KMS-11 (cell line): ENCODE results near the gene FAM118A.

Experiments
- H2AFZ ChIP-seq: fragments of 200-600 bp; sonication (generic); 2 replicates; pipeline ENCODE4 v1.6.1; 2016; ENCODE audit warnings: antibody characterized with exemption, mixed run types, low read depth
- H3K27ac ChIP-seq: fragments of 200-600 bp; sonication (generic); 2 replicates; pipeline ENCODE4 v1.6.1; 2016; ENCODE audit warnings: mild to moderate bottlenecking, mixed run types
- H3K27me3 ChIP-seq: fragments of 200-600 bp; sonication (generic); 2 replicates; pipeline ENCODE4 v1.6.1; 2017; ENCODE audit warnings: mild to moderate bottlenecking, low read depth, mixed run types, moderate library complexity; ENCODE audit not compliant: insufficient read depth
- H3K36me3 ChIP-seq: fragments of 200-600 bp; sonication (generic); 2 replicates; pipeline ENCODE4 v1.6.1; 2017; ENCODE audit warnings: mild to moderate bottlenecking, mixed run types; ENCODE audit not compliant: insufficient read depth
- H3K4me1 ChIP-seq: fragments of 200-600 bp; sonication (generic); 2 replicates; pipeline ENCODE4 v1.6.1; 2016; ENCODE audit warnings: mild to moderate bottlenecking, low read depth, mixed run types; ENCODE audit not compliant: poor library complexity, severe bottlenecking
- H3K4me2 ChIP-seq: fragments of 200-600 bp; sonication (generic); 2 replicates; pipeline ENCODE4 v1.7.0; 2016; ENCODE audit warnings: mild to moderate bottlenecking, mixed run types
- H3K4me3 ChIP-seq: fragments of 200-600 bp; sonication (generic); IDR thresholded peaks from 2 replicates; pipeline ENCODE4 v1.6.1; 2017; ENCODE audit warnings: low read depth, low read length, mixed read lengths; ENCODE audit not compliant: insufficient read depth
- H3K79me2 ChIP-seq: fragments of 200-600 bp; sonication (generic); 2 replicates; pipeline ENCODE4 v1.6.1; 2016; ENCODE audit warnings: low read depth, mixed run types; ENCODE audit not compliant: insufficient read depth
- H3K9ac ChIP-seq: fragments of 200-600 bp; sonication (generic); 2 replicates; pipeline ENCODE4 v1.6.1; 2016; ENCODE audit warnings: mild to moderate bottlenecking, mixed run types
- H4K20me1 ChIP-seq: fragments of 200-600 bp; sonication (generic); 2 replicates; pipeline ENCODE4 v1.6.1; 2016; ENCODE audit warnings: mild to moderate bottlenecking, mixed run types; ENCODE audit not compliant: insufficient read depth
- TF ChIP-seq, protein P1 (sequence below): fragments of 200-600 bp; sonication (generic); conservative IDR thresholded peaks from 2 replicates; pipeline ENCODE4 v1.6.1; 2017; ENCODE audit warnings: low read depth, mild to moderate bottlenecking, antibody characterized with exemption, low read length, moderate library complexity, mixed read lengths

The FAM118A gene

DNA sequence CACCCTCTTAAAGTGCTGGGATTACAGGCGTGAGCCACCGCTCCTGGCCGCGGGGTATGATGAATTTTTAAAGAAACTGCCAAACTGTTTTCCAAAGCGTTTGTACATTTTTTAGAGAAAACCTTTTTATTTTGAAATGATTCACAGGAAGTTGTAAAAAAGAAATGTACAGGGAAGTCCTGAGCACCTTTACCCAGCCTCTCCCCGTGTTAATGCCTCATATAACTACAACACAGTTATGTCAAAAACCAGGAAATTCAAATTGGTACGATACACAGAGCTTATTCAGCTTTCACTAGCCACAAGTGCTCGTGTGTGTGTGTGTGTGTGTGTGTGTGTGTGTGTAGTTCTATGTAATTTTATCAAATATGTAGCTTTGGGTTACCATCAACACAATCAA, 7.0 kb upstream of the FAM118A start:
- Histone ChIP-seq H3K27me3 (peaks cover 2% of the 10 kb centered on the region; the same call in 1 of the 2 replicates), H3K4me3 (no peak overlapping the region), H3K4me2 (no peak overlapping the region), H2AFZ (no peak overlapping the region), H3K79me2 (no peaks in the 10 kb centered on the region), H3K9ac (no peak overlapping the region), H3K4me1 (no peaks in the 10 kb centered on the region), H3K27ac (no peak overlapping the region), H4K20me1 (no peaks in the 10 kb centered on the region), H3K36me3 (no peaks in the 10 kb centered on the region)
- TF ChIP-seq, protein P1, sequence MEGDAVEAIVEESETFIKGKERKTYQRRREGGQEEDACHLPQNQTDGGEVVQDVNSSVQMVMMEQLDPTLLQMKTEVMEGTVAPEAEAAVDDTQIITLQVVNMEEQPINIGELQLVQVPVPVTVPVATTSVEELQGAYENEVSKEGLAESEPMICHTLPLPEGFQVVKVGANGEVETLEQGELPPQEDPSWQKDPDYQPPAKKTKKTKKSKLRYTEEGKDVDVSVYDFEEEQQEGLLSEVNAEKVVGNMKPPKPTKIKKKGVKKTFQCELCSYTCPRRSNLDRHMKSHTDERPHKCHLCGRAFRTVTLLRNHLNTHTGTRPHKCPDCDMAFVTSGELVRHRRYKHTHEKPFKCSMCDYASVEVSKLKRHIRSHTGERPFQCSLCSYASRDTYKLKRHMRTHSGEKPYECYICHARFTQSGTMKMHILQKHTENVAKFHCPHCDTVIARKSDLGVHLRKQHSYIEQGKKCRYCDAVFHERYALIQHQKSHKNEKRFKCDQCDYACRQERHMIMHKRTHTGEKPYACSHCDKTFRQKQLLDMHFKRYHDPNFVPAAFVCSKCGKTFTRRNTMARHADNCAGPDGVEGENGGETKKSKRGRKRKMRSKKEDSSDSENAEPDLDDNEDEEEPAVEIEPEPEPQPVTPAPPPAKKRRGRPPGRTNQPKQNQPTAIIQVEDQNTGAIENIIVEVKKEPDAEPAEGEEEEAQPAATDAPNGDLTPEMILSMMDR: no peak

DNA sequence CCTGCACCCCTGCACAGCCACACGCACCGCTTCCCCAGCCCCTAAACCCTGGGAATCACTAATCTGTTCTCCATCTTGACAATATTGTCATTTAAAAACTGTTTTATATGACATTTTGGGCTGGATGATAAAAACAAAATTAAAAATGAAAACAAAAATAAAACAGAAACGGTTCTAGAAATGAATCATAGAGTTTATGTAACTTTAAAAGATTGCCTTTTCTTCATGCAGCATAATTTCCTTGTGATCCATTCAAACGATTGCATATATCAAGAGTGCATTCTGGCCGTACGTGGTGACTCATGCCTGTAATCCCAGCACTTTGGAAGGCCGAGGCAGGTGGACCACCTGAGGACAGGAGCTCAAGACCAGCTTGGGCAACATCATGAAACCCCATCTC, 6.6 kb upstream of the FAM118A start:
- Histone ChIP-seq H3K36me3 (no peaks in the 10 kb centered on the region), H3K9ac (no peak overlapping the region), H3K4me3 (no peak overlapping the region), H4K20me1 (no peaks in the 10 kb centered on the region), H3K4me2 (no peak overlapping the region), H3K27me3 (peaks cover 2% of the 10 kb centered on the region; the same call in 1 of the 2 replicates), H2AFZ (no peak overlapping the region), H3K27ac (no peak overlapping the region), H3K4me1 (no peaks in the 10 kb centered on the region), H3K79me2 (no peaks in the 10 kb centered on the region)
- TF ChIP-seq, protein P1: no peak

DNA sequence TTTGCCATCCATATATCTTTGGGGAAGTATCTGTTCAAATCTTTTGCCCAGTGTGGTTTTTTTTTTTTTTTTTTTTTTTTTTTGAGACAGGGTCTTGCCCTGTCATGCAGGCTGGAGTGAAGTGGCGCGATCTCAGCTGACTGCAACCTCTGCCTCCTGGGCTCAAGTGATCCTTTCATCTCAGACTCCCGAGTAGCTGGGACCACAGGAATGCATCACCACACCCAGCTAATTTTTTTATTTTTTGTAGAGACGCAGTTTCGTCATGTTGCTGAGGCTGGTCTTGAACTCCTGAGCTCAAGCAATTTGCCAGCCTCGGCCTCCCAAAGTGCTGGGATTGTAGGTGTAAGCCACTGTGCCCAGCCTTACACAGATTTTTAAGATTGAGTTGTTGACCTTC, 4.8 kb upstream of the FAM118A start:
- H3K79me2 ChIP-seq: no peaks in the 10 kb centered on the region
- H3K4me1 ChIP-seq: peaks cover 6% of the 10 kb centered on the region

DNA sequence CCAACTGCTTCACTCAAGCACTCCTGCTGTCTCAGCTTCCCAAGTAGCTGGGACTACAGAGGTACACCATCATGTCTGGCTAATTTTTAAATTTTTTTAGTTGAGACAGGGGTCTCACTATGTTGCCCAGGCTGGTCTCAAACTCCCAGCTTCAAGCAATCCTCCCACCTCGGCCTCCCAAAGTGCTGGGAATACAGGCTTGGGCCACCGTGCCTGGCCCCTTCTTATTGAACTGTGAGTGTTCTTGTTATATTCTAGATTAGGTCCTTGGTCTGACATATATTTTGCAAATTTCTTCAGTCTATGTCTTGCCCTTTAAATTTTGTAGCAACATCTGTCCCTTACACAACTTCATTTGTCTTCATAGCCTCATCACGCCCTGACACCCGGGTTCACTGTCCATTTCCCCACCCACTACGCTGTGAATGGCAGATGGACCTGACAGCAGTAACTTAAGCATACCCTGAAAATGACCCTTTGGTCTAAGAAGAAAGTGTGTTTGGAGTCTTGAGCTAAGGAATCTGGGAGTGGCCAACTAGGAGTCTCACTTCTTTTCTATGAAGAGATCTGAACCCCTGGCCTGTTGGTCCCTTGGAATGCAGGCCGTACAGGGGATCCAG, 4.2 kb upstream of the FAM118A start:
- TF ChIP-seq, protein P1: no peak
- peaks cover 6% of the 10 kb centered on the region for H3K4me1 ChIP-seq
- no peak overlapping the region for H2AFZ ChIP-seq
- no peak overlapping the region for H3K27ac ChIP-seq
- H3K4me2 ChIP-seq: no peak overlapping the region
- no peaks in the 10 kb centered on the region; the same call in 1 of the 2 replicates for H3K27me3 ChIP-seq
- H3K36me3 ChIP-seq: no peaks in the 10 kb centered on the region
- H4K20me1 ChIP-seq: no peaks in the 10 kb centered on the region
- no peak overlapping the region for H3K9ac ChIP-seq
- peaks cover 5% of the 10 kb centered on the region for H3K79me2 ChIP-seq
- no peak overlapping the region for H3K4me3 ChIP-seq

More for the DNA sequence above, 4.8 kb upstream of the FAM118A start:
- Histone ChIP-seq H3K27ac (no peak overlapping the region), H3K27me3 (no peaks in the 10 kb centered on the region; the same call in 1 of the 2 replicates), H3K36me3 (no peaks in the 10 kb centered on the region), H2AFZ (no peak overlapping the region), H4K20me1 (no peaks in the 10 kb centered on the region), H3K9ac (no peak overlapping the region), H3K4me2 (no peak overlapping the region), H3K4me3 (no peak overlapping the region)
- TF ChIP-seq, protein P1: no peak
